Measurements from ENCODE around the gene SLC20A1. TPM values are rescaled to one million over a fixed set of nuclear protein-coding genes. Genes with fewer than 3 reads are reported as not detected.

SLC20A1 gene
- total RNA-seq, 1 experiment from 2014 or later: 123 TPM

DNA sequence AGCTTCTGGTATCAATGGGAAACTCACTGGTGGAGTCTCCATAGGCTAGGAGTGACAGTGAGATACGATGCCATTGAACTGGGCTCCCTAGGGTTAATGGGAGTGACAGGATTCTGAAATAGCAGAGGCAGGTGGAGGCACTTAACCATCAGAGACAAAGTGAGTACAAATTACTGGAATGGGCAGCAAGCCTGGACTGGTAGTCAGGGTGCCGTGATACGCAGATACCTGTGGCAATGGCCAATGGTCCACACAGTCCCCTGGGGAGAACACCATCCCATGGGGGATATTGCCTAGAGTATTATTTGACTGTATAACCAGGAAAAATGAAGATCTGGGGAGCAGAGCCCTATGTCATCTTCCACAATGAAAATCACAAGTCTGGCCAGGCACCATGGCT, 44.0 kb upstream of the SLC20A1 start:
- Histone ChIP-seq H4K8ac (replicated peaks; ENCODE audit: insufficient read length, low read depth, low read length) (no peak overlapping the region), H3K27me3 (ENCODE audit: insufficient read depth, low read length) (no peaks in the 10 kb centered on the region), H3T11ph (ENCODE audit: low read length) (no peak overlapping the region), H3K79me1 (ENCODE audit: insufficient read depth, low read depth, low read length, poor library complexity, severe bottlenecking) (no peaks in the 10 kb centered on the region), H2BK5ac (ENCODE audit: insufficient read length, low read length) (no peak overlapping the region), H2BK20ac (ENCODE audit: low read depth, low read length, poor library complexity, severe bottlenecking) (no peak overlapping the region), H3K4me2 (ENCODE audit: insufficient read depth, insufficient read length, low read length) (no peak overlapping the region), H3K18ac (ENCODE audit: insufficient read length, low read depth, low read length) (no peak overlapping the region), H2BK12ac (ENCODE audit: insufficient read length, low read depth, low read length) (no peak overlapping the region), H3K4me1 (ENCODE audit: insufficient read depth, low read length) (no peaks in the 10 kb centered on the region), H4K5ac (ENCODE audit: insufficient read length, low read depth, low read length) (no peak overlapping the region), H2BK15ac (ENCODE audit: low read depth, low read length) (no peak overlapping the region), H4K91ac (ENCODE audit: insufficient read length, low read depth, low read length) (no peak overlapping the region), H3K4ac (ENCODE audit: low read depth, low read length) (no peak overlapping the region), H3K23ac (ENCODE audit: insufficient read length, low read depth, low read length) (no peak overlapping the region), H3K27ac (ENCODE audit: insufficient read length, low read depth, low read length) (no peak overlapping the region), H2AK5ac (ENCODE audit: insufficient read length, low read length) (no peak overlapping the region), H3K56ac (ENCODE audit: insufficient read length, low read depth, low read length) (no peak overlapping the region), H3K9ac (ENCODE audit: extremely low read depth, insufficient read length, low read length) (no peak overlapping the region), H3K23me2 (ENCODE audit: insufficient read length, low read depth, low read length, poor library complexity, severe bottlenecking) (no peaks in the 10 kb centered on the region), H3K14ac (ENCODE audit: insufficient read depth, low read length) (no peak overlapping the region), H4K20me1 (ENCODE audit: control insufficient read depth, insufficient read depth, insufficient read length) (no peaks in the 10 kb centered on the region), H3K79me2 (ENCODE audit: insufficient read depth, low read length) (no peaks in the 10 kb centered on the region), H2BK120ac (ENCODE audit: low read depth, low read length, poor library complexity, severe bottlenecking) (no peak overlapping the region), H2AFZ (ENCODE audit: low read length) (no peak overlapping the region), H3K9me3 (ENCODE audit: control insufficient read depth, low read depth, low read length) (no peaks in the 10 kb centered on the region)
- Mint-ChIP-seq H3K27me3 (ENCODE audit: low read depth) (no peaks in the 10 kb centered on the region; the same call in 1 of the 2 replicates), H3K9me3 (peaks cover 0 to 3% of the 10 kb centered on the region in 2 experiments; a peak in 1 of 5 replicates), H3K4me3 (no peak overlapping the region), H3K36me3 (ENCODE audit: insufficient read depth in 1 of 3, low read depth in 3 of 3) (no peaks in the 10 kb centered on the region), H3K4me1 (peaks cover 4 to 5% of the 10 kb centered on the region in 2 experiments), H3K27ac (no peak overlapping the region; a peak in 1 of 7 replicates)
- no peak for DNase-seq
- WGBS (ENCODE audit: extremely low coverage, insufficient read length, low lambda C conversion rate): no CpG with 5 or more reads among the region's 3 CpGs
- TF ChIP-seq, protein P1, sequence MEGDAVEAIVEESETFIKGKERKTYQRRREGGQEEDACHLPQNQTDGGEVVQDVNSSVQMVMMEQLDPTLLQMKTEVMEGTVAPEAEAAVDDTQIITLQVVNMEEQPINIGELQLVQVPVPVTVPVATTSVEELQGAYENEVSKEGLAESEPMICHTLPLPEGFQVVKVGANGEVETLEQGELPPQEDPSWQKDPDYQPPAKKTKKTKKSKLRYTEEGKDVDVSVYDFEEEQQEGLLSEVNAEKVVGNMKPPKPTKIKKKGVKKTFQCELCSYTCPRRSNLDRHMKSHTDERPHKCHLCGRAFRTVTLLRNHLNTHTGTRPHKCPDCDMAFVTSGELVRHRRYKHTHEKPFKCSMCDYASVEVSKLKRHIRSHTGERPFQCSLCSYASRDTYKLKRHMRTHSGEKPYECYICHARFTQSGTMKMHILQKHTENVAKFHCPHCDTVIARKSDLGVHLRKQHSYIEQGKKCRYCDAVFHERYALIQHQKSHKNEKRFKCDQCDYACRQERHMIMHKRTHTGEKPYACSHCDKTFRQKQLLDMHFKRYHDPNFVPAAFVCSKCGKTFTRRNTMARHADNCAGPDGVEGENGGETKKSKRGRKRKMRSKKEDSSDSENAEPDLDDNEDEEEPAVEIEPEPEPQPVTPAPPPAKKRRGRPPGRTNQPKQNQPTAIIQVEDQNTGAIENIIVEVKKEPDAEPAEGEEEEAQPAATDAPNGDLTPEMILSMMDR (conservative IDR thresholded peaks at IDR 0.05): no peak

All from H9 (cell line).